Fibroblast of mammary gland (primary cell): ENCODE results near the gene RLIM.

Experiments used
- DNase-seq: peaks from one replicate; pipeline ENCODE4 v3.0.0-alpha.2; 2010; ENCODE audit warnings: low read depth
- H3K4me3 ChIP-seq: 2 replicates; pipeline ENCODE4 v1.5.1; 2011; ENCODE audit warnings: low read depth, mild to moderate bottlenecking, low read length, moderate library complexity; ENCODE audit not compliant: control insufficient read depth
- CTCF ChIP-seq: conservative IDR thresholded peaks from 2 replicates; pipeline ENCODE4 v1.5.1; 2011; ENCODE audit warnings: low read depth, low read length, inconsistent platforms; ENCODE audit not compliant: control insufficient read depth, insufficient read depth

RLIM gene

GRCh38 chrX:74536832-74537371 lies 77.5 kb downstream of the RLIM start:
- TF ChIP-seq CTCF = no peak
- peak; percentile 53 for DNase-seq
- H3K4me3 ChIP-seq = peak overlapping the region; percentile 44

DNA sequence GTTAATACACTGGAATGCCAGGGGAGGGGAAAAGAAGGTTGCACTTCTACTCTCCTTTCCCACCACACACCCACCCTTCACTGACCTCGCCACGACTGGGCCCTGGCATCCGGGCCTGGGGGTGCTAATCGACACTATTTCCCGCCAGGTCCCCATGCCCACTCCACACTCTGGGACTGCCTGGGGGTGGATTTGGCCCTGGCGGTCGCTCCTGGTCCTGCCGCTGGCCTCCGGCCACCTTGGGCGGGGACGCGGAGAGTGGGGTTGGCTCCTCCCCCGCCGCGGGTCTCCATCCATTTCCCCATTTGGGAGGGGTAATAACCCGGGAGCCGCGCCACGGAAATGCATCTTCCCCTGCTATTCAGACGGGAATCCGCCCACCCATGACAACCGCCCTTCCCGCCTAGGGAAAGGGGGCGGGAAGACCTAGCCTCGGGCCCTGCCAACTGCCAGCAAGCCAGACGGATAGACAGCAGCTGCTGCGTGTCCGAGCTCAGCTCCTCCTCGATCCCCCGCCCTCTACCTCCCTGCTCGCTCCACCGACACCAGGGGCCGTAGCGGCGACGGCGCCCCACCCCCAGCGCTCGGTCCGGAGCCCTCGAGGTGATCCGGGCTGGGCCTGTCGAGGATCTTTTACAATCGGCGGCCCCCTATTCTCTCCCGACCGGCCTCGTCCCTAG lies 78.1 kb downstream of the RLIM start:
- DNase-seq = peak; percentile 85
- TF ChIP-seq CTCF = peak; percentile 31
- peak overlapping the region; percentile 44 for H3K4me3 ChIP-seq

GRCh38 chrX:74535408-74536151 lies 78.8 kb downstream of the RLIM start:
- H3K4me3 ChIP-seq = peak overlapping the region; percentile 44
- peak; percentile 39 for TF ChIP-seq CTCF
- DNase-seq = peak; percentile 68
